Liver (tissue), 9 donors: Measurements from ENCODE around the gene VEPH1. TPM values are rescaled to one million over a fixed set of nuclear protein-coding genes. Genes with fewer than 3 reads are reported as not detected.

Experiments
- DNase-seq: peaks from one replicate; pipeline ENCODE4 v3.0.0-alpha.2; 2017; ENCODE audit warnings: low spot score
- H3K27ac ChIP-seq, 2 donors: one replicate each; pipeline ENCODE4 v1.7.0; 2013; ENCODE audit warnings: inconsistent platforms in 2 of 2, low read length in 2 of 2, control low read depth in 1 of 2, low read depth in 1 of 2, mild to moderate bottlenecking in 1 of 2
- H3K27me3 ChIP-seq, 4 donors: one replicate each; pipeline versions ENCODE4 v1.6.1 to v1.7.0; 2013; ENCODE audit warnings: low read length in 3 of 4, inconsistent platforms in 1 of 4, mild to moderate bottlenecking in 1 of 4, moderate library complexity in 1 of 4; ENCODE audit not compliant: control insufficient read depth in 4 of 4, insufficient read depth in 4 of 4
- H3K36me3 ChIP-seq, 4 donors: one replicate each; pipeline versions ENCODE4 v1.6.1 to v1.7.0; 2013; ENCODE audit warnings: low read length in 3 of 4, mild to moderate bottlenecking in 3 of 4, low read depth in 1 of 4, moderate library complexity in 1 of 4; ENCODE audit not compliant: control insufficient read depth in 4 of 4, insufficient read depth in 3 of 4
- H3K4me1 ChIP-seq, 4 donors: one replicate each; pipeline versions ENCODE4 v1.6.1 to v1.7.0; 2013; ENCODE audit warnings: low read length in 3 of 4, mild to moderate bottlenecking in 3 of 4, moderate library complexity in 1 of 4; ENCODE audit not compliant: control insufficient read depth in 4 of 4, insufficient read depth in 4 of 4
- H3K4me3 ChIP-seq, 3 donors: one replicate each; pipeline versions ENCODE4 v1.6.1 to v1.7.0; 2013; ENCODE audit warnings: low read length in 3 of 3, control low read depth in 1 of 3, low read depth in 1 of 3, mild to moderate bottlenecking in 1 of 3
- H3K9ac ChIP-seq, 2 donors: one replicate each; pipeline ENCODE4 v1.7.0; 2013; ENCODE audit warnings: low read length in 2 of 2, mild to moderate bottlenecking in 2 of 2, moderate library complexity in 2 of 2, control low read depth in 1 of 2, low read depth in 1 of 2
- H3K9me3 ChIP-seq, 4 donors: one replicate each; pipeline versions ENCODE4 v1.6.1 to v1.7.0; 2013; ENCODE audit warnings: low read length in 3 of 4; ENCODE audit not compliant: control insufficient read depth in 4 of 4
- EGR1 ChIP-seq, 2 donors: IDR thresholded peaks; 2 replicates each; pipeline ENCODE4 v1.6.1; 2016 to 2018; ENCODE audit warnings: antibody characterized with exemption in 2 of 2, low read depth in 2 of 2
- FOXA1 ChIP-seq: IDR thresholded peaks from 2 replicates; pipeline ENCODE4 v1.6.1; 2016; ENCODE audit warnings: antibody characterized with exemption
- FOXA2 ChIP-seq: IDR thresholded peaks from 2 replicates; pipeline ENCODE4 v1.6.1; 2016; ENCODE audit warnings: antibody characterized with exemption
- GABPA ChIP-seq, 2 donors: IDR thresholded peaks in 1 of 2; conservative IDR thresholded peaks in 1 of 2; 2 replicates each; pipeline ENCODE4 v1.6.1; 2016; ENCODE audit warnings: antibody characterized with exemption in 2 of 2, mild to moderate bottlenecking in 1 of 2, moderate library complexity in 1 of 2
- HNF4A ChIP-seq, 2 donors: conservative IDR thresholded peaks; 2 replicates each; pipeline ENCODE4 v1.6.1; 2016; ENCODE audit warnings: antibody characterized with exemption in 2 of 2, mild to moderate bottlenecking in 2 of 2
- HNF4G ChIP-seq: IDR thresholded peaks from 2 replicates; pipeline ENCODE4 v1.6.1; 2016; ENCODE audit warnings: antibody characterized with exemption
- JUND ChIP-seq, 2 donors: IDR thresholded peaks; 2 replicates each; pipeline ENCODE4 v1.6.1; 2016; ENCODE audit warnings: antibody characterized with exemption in 2 of 2
- RAD21 ChIP-seq, 2 donors: IDR thresholded peaks; 2 replicates each; pipeline ENCODE4 v1.6.1; 2016; ENCODE audit warnings: antibody characterized with exemption in 2 of 2, mild to moderate bottlenecking in 2 of 2
- SP1 ChIP-seq: IDR thresholded peaks from 2 replicates; pipeline ENCODE4 v1.6.1; 2018; ENCODE audit warnings: antibody characterized with exemption, mild to moderate bottlenecking
- TAF1 ChIP-seq: conservative IDR thresholded peaks from 2 replicates; pipeline ENCODE4 v1.6.1; 2016; ENCODE audit warnings: antibody characterized with exemption, mild to moderate bottlenecking
- YY1 ChIP-seq: IDR thresholded peaks from 2 replicates; pipeline ENCODE4 v1.6.1; 2016; ENCODE audit warnings: antibody characterized with exemption, mild to moderate bottlenecking
- WGBS: extraction: QIAGEN DNeasy Blood & Tissue Kit; methylation state at CpG from one replicate; pipeline ENCODE4 v1.1.7; 2013; 5-methylcytosine and 5-hydroxymethylcytosine counted together
- polyA plus RNA-seq, 2 donors: library from polyadenylated mRNA; stranded (reverse) in 1 of 2; unstranded in 1 of 2; fragments of 200-250 nt in 1 of 2; fragments of >200 nt in 1 of 2; fragmentation: Nextera tagmentation in 1 of 2; extraction: Ambion mirVana in 1 of 2; gene quantifications; one replicate each; pipeline versions ENCODE4 v1.2.1 to v1.2.3, GENCODE V29; 2013 to 2015
- total RNA-seq, 2 donors: library from RNA; depleted of rRNA; stranded (reverse); fragments of >200 nt; gene quantifications; one replicate each; pipeline ENCODE4 v1.2.3, GENCODE V29; 2014
- TF ChIP-seq, protein P1 (sequence below): IDR thresholded peaks from 2 replicates; pipeline ENCODE4 v1.6.1; 2016; ENCODE audit warnings: antibody characterized with exemption
- TF ChIP-seq, protein P2 (sequence below): IDR thresholded peaks from 2 replicates; pipeline ENCODE4 v1.6.1; 2016; ENCODE audit warnings: antibody characterized with exemption
- TF ChIP-seq, protein P3 (sequence below): IDR thresholded peaks from 2 replicates; pipeline ENCODE4 v1.6.1; 2016; ENCODE audit warnings: antibody characterized with exemption
- TF ChIP-seq, protein P4 (sequence below): fragments of 150-350 bp; IDR thresholded peaks from 2 replicates; pipeline ENCODE4 v1.5.1; 2017; ENCODE audit warnings: improper control_type of control experiment, low read depth, low read length; ENCODE audit not compliant: missing input control
- donor health status: healthy.
- donor health status: healthy.
- donor health status: healthy.
- donor health status: healthy.
- donor health status: healthy.

Gene VEPH1
- total and polyA plus RNA-seq, 4 donors = 0.60 to 3.3 (median 1.2) TPM

DNA sequence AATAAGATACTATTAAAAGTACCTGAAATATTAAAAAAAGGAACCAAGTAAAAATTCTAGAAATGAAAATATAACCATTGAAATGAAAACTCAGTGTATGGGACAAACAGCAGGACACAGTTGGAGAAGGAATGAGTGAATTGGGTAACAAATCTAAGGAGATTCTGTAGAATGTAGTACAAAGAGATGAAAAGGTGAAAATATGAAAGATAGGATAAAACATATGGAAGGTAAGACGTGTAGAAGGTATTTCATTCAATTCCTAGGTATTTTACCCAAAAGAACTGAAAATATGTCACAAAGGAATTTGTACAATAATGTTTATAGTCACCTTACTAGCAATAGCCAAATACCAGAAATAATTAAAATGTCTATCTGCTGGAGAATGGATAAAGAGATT is 260.4 kb downstream of the VEPH1 start:
- TF ChIP-seq FOXA2 = no peak
- TF ChIP-seq, protein P1, sequence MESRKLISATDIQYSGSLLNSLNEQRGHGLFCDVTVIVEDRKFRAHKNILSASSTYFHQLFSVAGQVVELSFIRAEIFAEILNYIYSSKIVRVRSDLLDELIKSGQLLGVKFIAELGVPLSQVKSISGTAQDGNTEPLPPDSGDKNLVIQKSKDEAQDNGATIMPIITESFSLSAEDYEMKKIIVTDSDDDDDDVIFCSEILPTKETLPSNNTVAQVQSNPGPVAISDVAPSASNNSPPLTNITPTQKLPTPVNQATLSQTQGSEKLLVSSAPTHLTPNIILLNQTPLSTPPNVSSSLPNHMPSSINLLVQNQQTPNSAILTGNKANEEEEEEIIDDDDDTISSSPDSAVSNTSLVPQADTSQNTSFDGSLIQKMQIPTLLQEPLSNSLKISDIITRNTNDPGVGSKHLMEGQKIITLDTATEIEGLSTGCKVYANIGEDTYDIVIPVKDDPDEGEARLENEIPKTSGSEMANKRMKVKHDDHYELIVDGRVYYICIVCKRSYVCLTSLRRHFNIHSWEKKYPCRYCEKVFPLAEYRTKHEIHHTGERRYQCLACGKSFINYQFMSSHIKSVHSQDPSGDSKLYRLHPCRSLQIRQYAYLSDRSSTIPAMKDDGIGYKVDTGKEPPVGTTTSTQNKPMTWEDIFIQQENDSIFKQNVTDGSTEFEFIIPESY = no peak
- TF ChIP-seq JUND (IDR thresholded peaks at IDR 0.05) = no peak
- no peak for TF ChIP-seq RAD21 (IDR thresholded peaks at IDR 0.05)
- TF ChIP-seq YY1 = no peak
- TF ChIP-seq, protein P2, sequence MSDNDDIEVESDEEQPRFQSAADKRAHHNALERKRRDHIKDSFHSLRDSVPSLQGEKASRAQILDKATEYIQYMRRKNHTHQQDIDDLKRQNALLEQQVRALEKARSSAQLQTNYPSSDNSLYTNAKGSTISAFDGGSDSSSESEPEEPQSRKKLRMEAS = no peak
- no peak for TF ChIP-seq HNF4A (conservative IDR thresholded peaks at IDR 0.05)
- no peak for TF ChIP-seq TAF1
- no peak for TF ChIP-seq FOXA1
- no peak for TF ChIP-seq GABPA (IDR thresholded peaks at IDR 0.05 in 1 of 2, conservative IDR thresholded peaks at IDR 0.05 in 1 of 2)
- TF ChIP-seq HNF4G = no peak
- TF ChIP-seq EGR1 (IDR thresholded peaks at IDR 0.05; ENCODE audit: low read depth in 2 of 2) = no peak
- 92% methylated on average over 1 of the region's 1 CpG for WGBS
- Histone ChIP-seq H3K27ac (no peak overlapping the region), H3K4me1 (no peaks in the 10 kb centered on the region), H3K27me3 (no peaks in the 10 kb centered on the region), H3K9me3 (no peaks in the 10 kb centered on the region), H3K4me3 (no peak overlapping the region), H3K9ac (no peak overlapping the region), H3K36me3 (no peaks in the 10 kb centered on the region)
- no peak for DNase-seq

DNA sequence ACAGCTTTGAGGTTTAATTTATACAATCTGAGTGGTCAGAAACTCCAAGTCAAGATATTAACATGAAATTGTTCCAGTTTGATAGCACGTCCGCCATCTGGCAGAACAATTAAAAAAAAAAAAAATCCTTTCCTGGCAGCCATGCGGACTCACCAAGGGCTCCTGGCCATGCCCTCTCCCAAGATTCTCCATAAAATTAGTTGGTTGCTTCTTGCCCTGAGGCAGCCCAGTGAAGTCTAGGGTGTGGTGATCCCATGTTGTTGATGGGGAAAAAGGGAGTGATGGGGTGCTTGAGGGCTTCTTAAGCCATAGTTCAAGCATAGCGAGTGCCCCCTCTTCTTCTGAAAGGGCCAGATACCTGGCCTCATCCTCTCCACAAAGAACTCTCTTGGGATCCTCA is 261.6 kb downstream of the VEPH1 start:
- Histone ChIP-seq H3K4me3 (no peak overlapping the region), H3K27me3 (no peaks in the 10 kb centered on the region), H3K27ac (no peak overlapping the region), H3K9me3 (no peaks in the 10 kb centered on the region), H3K9ac (no peak overlapping the region), H3K4me1 (no peaks in the 10 kb centered on the region), H3K36me3 (no peaks in the 10 kb centered on the region)
- WGBS = 97% methylated on average over 4 of the region's 4 CpGs
- no peak for DNase-seq
- TF ChIP-seq, protein P1 = no peak
- no peak for TF ChIP-seq HNF4G
- TF ChIP-seq SP1 = no peak
- TF ChIP-seq, protein P3, sequence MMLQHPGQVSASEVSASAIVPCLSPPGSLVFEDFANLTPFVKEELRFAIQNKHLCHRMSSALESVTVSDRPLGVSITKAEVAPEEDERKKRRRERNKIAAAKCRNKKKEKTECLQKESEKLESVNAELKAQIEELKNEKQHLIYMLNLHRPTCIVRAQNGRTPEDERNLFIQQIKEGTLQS = no peak
- TF ChIP-seq, protein P2 = no peak
- TF ChIP-seq JUND (IDR thresholded peaks at IDR 0.05) = no peak
- TF ChIP-seq HNF4A (conservative IDR thresholded peaks at IDR 0.05) = no peak
- TF ChIP-seq, protein P4, sequence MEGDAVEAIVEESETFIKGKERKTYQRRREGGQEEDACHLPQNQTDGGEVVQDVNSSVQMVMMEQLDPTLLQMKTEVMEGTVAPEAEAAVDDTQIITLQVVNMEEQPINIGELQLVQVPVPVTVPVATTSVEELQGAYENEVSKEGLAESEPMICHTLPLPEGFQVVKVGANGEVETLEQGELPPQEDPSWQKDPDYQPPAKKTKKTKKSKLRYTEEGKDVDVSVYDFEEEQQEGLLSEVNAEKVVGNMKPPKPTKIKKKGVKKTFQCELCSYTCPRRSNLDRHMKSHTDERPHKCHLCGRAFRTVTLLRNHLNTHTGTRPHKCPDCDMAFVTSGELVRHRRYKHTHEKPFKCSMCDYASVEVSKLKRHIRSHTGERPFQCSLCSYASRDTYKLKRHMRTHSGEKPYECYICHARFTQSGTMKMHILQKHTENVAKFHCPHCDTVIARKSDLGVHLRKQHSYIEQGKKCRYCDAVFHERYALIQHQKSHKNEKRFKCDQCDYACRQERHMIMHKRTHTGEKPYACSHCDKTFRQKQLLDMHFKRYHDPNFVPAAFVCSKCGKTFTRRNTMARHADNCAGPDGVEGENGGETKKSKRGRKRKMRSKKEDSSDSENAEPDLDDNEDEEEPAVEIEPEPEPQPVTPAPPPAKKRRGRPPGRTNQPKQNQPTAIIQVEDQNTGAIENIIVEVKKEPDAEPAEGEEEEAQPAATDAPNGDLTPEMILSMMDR = no peak
- no peak for TF ChIP-seq TAF1
